Adrenal gland (tissue), 12 donors: ENCODE measurements around the gene MTHFD1L. TPM values are rescaled to one million over a fixed set of nuclear protein-coding genes. Genes with fewer than 3 reads are reported as not detected.

Experiments
- DNase-seq, 7 donors: peaks; one replicate each; pipeline ENCODE4 v3.0.0-alpha.2; 2019 to 2020
- H3K27ac ChIP-seq, 5 donors: fragments of 200-600 bp; sonication (generic) in 4 of 5; 1 replicate in 3 of 5; 2 replicates in 2 of 5; pipeline versions ENCODE4 v1.5.1 to v1.8.0; 2016 to 2020; ENCODE audit warnings: mild to moderate bottlenecking in 1 of 5
- H3K27me3 ChIP-seq: fragments of 200-600 bp; 2 replicates; pipeline ENCODE4 v1.8.0; 2021
- H3K36me3 ChIP-seq, 2 donors: fragments of 200-600 bp; replicated peaks in 1 of 2; 1 replicate in 1 of 2; 2 replicates in 1 of 2; pipeline versions ENCODE4 v1.5.1 to v1.8.0; 2018 to 2022
- H3K4me1 ChIP-seq, 2 donors: fragments of 200-600 bp; replicated peaks in 1 of 2; 1 replicate in 1 of 2; 2 replicates in 1 of 2; pipeline versions ENCODE4 v1.5.1 to v1.8.0; 2018 to 2021
- H3K4me3 ChIP-seq, 4 donors: fragments of 200-600 bp; sonication (generic) in 3 of 4; one replicate each; pipeline ENCODE4 v1.5.1; 2016 to 2018
- H3K9me3 ChIP-seq, 3 donors: fragments of 200-600 bp; sonication (generic) in 1 of 3; replicated peaks in 1 of 3; 1 replicate in 2 of 3; 2 replicates in 1 of 3; pipeline versions ENCODE4 v1.5.1 to v1.8.0; 2016 to 2021
- POLR2A ChIP-seq, 2 donors: fragments of 450-650 bp; IDR thresholded peaks; one replicate each; pipeline ENCODE4 v1.6.1; 2017; ENCODE audit warnings: antibody characterized with exemption in 2 of 2, mild to moderate bottlenecking in 2 of 2, moderate library complexity in 1 of 2
- WGBS, 4 donors: extraction: QIAGEN DNeasy Blood & Tissue Kit in 2 of 4; methylation state at CpG; one replicate each; pipeline versions ENCODE4 v1.1.5 to v1.1.7; 2013 to 2017; 5-methylcytosine and 5-hydroxymethylcytosine counted together
- intact Hi-C, 2 donors: fragments of 100-400 bp; cut with DNase I; formaldehyde crosslinking; loops; one replicate each; pipeline versions ENCODE4 v1.14.1 to v1.15.0; 2022 to 2023
- polyA plus RNA-seq, 3 donors: library from polyadenylated mRNA; stranded (reverse); fragments of 200-250 nt in 2 of 3; fragments of 350-450 nt in 1 of 3; fragmentation: Illumina TruSeq in 1 of 3; extraction: RNeasy Lipid Tissue Mini Kit (QIAGEN cat#74804) in 1 of 3; gene quantifications; one replicate each; pipeline ENCODE4 v1.2.3, GENCODE V29; 2013 to 2014
- total RNA-seq, 9 donors: library from RNA; depleted of rRNA in 4 of 9; stranded (reverse); fragments of >200 nt in 4 of 9; fragments of 120-200 nt in 1 of 9; fragmentation: NEBNext Ultra II Directional in 1 of 9; extraction: Animal tissue kit (Norgen Biotek cat#: 25700) in 1 of 9; gene quantifications; one replicate each; pipeline versions ENCODE4 v1.1.0 to v1.2.4, GENCODE V29; 2013 to 2023
- TF ChIP-seq, protein P1 (sequence below), 6 experiments: fragments of 450-650 bp in 4 of 6; fragments of 200-600 bp in 2 of 6; sonication (generic) in 1 of 6; IDR thresholded peaks; 1 replicate in 5 of 6; 2 replicates in 1 of 6; pipeline versions ENCODE4 v1.5.1 to v1.8.0; 2016 to 2021; ENCODE audit warnings: antibody characterized with exemption in 6 of 6, mild to moderate bottlenecking in 2 of 6, moderate library complexity in 1 of 6
- donor health status: healthy with polysubstance abuse.
- donor health status: Bipolar disorder and iron deficiency.
- donor health status: DM: yes; HTN: yes; CAD: no.
- donor health status: DM: no; HTN: no; CAD: no.
- donor health status: DM: no; HTN: no; CAD: no.
- donor health status: DM: yes; HTN: yes; CAD: no.

The MTHFD1L gene
- total and polyA plus RNA-seq, 12 donors, result 8.5 to 28.8 (median 18.1) TPM

DNA sequence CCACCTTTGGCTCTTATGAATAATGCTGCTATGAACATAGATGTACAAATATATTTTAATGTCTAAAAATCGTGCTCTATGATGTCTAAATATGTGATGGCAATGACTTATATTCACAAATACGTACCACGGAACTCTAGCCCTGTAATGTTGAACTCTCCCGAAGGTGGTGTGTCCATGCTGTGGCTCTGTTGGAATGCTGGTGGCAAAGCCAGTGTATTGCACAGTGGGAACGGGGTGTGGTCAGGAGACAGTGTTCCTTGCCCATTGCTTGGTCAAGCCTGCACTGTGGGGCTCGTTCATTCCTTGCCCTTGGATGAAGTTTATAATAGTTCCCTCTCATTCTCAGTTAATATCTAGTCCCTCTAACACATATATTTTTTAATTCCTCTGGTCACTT is 109.6 kb downstream of the MTHFD1L start:
- intact Hi-C loops, result no loop called here
- no peak overlapping the region for H3K4me3 ChIP-seq
- 94 to 99% (median 95%) methylated on average over 6 of the region's 6 CpGs for WGBS, 4 donors

DNA sequence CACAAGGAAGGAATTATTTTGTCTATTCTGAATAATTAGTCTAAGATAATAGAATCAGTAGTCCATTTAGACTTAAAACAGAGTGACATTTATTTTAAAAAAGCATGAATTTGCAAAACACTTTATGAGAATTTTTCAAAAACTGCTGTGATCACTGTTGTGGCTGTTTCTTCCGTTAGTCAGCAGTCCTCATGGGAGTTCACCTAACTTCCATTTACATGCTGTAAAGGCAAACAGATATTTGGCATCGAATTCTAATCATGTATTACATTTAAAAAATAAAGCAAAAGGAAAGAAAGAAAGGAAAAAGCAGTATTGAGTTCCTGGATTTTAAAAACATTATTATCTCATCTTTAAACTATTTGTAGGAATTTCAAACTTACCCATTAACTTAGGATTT is 111.8 kb downstream of the MTHFD1L start:
- intact Hi-C loops, result no loop called here
- H3K4me1 ChIP-seq, result no peaks in the 10 kb centered on the region
- no peaks in the 10 kb centered on the region for H3K36me3 ChIP-seq
- no peak overlapping the region for H3K27ac ChIP-seq
- no peak for TF ChIP-seq POLR2A (IDR thresholded peaks at IDR 0.05)
- TF ChIP-seq, protein P1, sequence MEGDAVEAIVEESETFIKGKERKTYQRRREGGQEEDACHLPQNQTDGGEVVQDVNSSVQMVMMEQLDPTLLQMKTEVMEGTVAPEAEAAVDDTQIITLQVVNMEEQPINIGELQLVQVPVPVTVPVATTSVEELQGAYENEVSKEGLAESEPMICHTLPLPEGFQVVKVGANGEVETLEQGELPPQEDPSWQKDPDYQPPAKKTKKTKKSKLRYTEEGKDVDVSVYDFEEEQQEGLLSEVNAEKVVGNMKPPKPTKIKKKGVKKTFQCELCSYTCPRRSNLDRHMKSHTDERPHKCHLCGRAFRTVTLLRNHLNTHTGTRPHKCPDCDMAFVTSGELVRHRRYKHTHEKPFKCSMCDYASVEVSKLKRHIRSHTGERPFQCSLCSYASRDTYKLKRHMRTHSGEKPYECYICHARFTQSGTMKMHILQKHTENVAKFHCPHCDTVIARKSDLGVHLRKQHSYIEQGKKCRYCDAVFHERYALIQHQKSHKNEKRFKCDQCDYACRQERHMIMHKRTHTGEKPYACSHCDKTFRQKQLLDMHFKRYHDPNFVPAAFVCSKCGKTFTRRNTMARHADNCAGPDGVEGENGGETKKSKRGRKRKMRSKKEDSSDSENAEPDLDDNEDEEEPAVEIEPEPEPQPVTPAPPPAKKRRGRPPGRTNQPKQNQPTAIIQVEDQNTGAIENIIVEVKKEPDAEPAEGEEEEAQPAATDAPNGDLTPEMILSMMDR (IDR thresholded peaks at IDR 0.05), result no peak
- no peaks in the 10 kb centered on the region for H3K27me3 ChIP-seq
- no peak overlapping the region for H3K4me3 ChIP-seq
- WGBS, 4 donors, result 73 to 89% (median 85%) methylated on average over 2 of the region's 2 CpGs
- H3K9me3 ChIP-seq, result no peaks in the 10 kb centered on the region
- no peak for DNase-seq

More for the DNA sequence above, 109.6 kb downstream of the MTHFD1L start:
- no peak overlapping the region for H3K27ac ChIP-seq
- H3K9me3 ChIP-seq, result no peaks in the 10 kb centered on the region
- DNase-seq, result no peak
- H3K36me3 ChIP-seq, result no peaks in the 10 kb centered on the region
- TF ChIP-seq, protein P1 (IDR thresholded peaks at IDR 0.05), result no peak
- TF ChIP-seq POLR2A (IDR thresholded peaks at IDR 0.05), result no peak
- no peaks in the 10 kb centered on the region for H3K27me3 ChIP-seq
- H3K4me1 ChIP-seq, result no peaks in the 10 kb centered on the region

GRCh38 chr6:150978624-150979023 is 113.1 kb downstream of the MTHFD1L start:
- Histone ChIP-seq H3K27ac (no peak overlapping the region), H3K36me3 (no peaks in the 10 kb centered on the region), H3K4me1 (no peaks in the 10 kb centered on the region), H3K27me3 (no peaks in the 10 kb centered on the region), H3K4me3 (no peak overlapping the region), H3K9me3 (no peaks in the 10 kb centered on the region)
- 84 to 97% (median 92%) methylated on average over 10 of the region's 10 CpGs for WGBS, 4 donors
- TF ChIP-seq, protein P1 (IDR thresholded peaks at IDR 0.05), result no peak
- TF ChIP-seq POLR2A (IDR thresholded peaks at IDR 0.05), result no peak
- intact Hi-C loops, result no loop called here
- DNase-seq, result no peak

DNA sequence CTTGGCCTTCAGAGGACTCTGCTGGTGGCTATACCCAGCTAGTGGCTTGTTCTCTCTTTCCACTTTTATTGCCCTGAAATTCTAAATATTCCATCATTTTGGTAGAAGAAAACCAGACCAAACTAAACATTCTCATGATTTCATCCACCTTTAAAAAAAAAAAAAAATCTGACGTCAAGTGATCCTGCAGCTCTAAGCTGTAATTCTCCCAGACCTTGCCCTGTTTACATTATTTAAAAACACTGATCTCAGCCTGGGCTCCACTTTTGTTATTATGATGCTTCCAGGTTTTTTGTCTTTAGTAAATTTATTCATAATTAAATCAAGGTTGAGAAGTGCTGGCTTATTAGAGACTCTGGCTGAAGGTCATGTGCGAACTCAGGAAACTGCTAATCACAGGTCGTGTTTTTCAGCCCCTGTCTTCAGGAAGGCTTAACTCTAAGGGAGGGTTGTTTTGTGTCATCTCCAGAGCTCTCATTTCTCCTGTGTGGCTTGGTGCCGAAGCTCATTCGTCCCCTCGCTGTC is 114.4 kb downstream of the MTHFD1L start:
- DNase-seq, result no peak
- Histone ChIP-seq H3K4me1 (no peaks in the 10 kb centered on the region), H3K4me3 (no peak overlapping the region), H3K36me3 (no peaks in the 10 kb centered on the region), H3K9me3 (no peaks in the 10 kb centered on the region), H3K27ac (no peak overlapping the region), H3K27me3 (no peaks in the 10 kb centered on the region)
- intact Hi-C loops, result no loop called here
- TF ChIP-seq, protein P1 (IDR thresholded peaks at IDR 0.05), result no peak
- TF ChIP-seq POLR2A (IDR thresholded peaks at IDR 0.05), result no peak
- 88 to 93% (median 90%) methylated on average over 6 of the region's 6 CpGs for WGBS, 4 donors
